Muscle layer of duodenum (tissue), 2 donors: Measurements from ENCODE around the gene JDP2.

Experiments
- H3K27ac ChIP-seq: one replicate; pipeline ENCODE4 v1.7.0; 2013; ENCODE audit warnings: mild to moderate bottlenecking, low read length
- H3K27me3 ChIP-seq: one replicate; pipeline ENCODE4 v1.7.0; 2013; ENCODE audit warnings: low read depth, mild to moderate bottlenecking, control low read depth, low read length
- H3K36me3 ChIP-seq, 2 donors: one replicate each; pipeline ENCODE4 v1.7.0; 2013; ENCODE audit warnings: low read length in 2 of 2, control low read depth in 1 of 2, mild to moderate bottlenecking in 1 of 2; ENCODE audit not compliant: insufficient read depth in 2 of 2, control insufficient read depth in 1 of 2
- H3K4me1 ChIP-seq, 2 donors: one replicate each; pipeline ENCODE4 v1.7.0; 2013; ENCODE audit warnings: low read length in 2 of 2, mild to moderate bottlenecking in 2 of 2, control low read depth in 1 of 2, moderate library complexity in 1 of 2; ENCODE audit not compliant: insufficient read depth in 2 of 2, control insufficient read depth in 1 of 2
- H3K4me3 ChIP-seq, 2 donors: one replicate each; pipeline ENCODE4 v1.7.0; 2013; ENCODE audit warnings: low read length in 2 of 2, low read depth in 1 of 2, mild to moderate bottlenecking in 1 of 2
- H3K9me3 ChIP-seq, 2 donors: one replicate each; pipeline ENCODE4 v1.7.0; 2013; ENCODE audit warnings: low read length in 2 of 2, control low read depth in 1 of 2, mild to moderate bottlenecking in 1 of 2; ENCODE audit not compliant: control insufficient read depth in 1 of 2
- donor health status: healthy.

JDP2 gene

GRCh38 chr14:75430116-75430515, 2.3 kb downstream of the JDP2 start:
- Histone ChIP-seq H3K9me3 (no peaks in the 10 kb centered on the region), H3K27me3 (no peaks in the 10 kb centered on the region), H3K4me1 (peaks cover 12 to 63% of the 10 kb centered on the region in 2 donors), H3K4me3 (peak overlapping the region; percentile 62 to 78), H3K27ac (no peak overlapping the region), H3K36me3 (peaks cover 5 to 10% of the 10 kb centered on the region in 2 donors)

GRCh38 chr14:75430526-75430925, 2.7 kb downstream of the JDP2 start:
- Histone ChIP-seq H3K9me3 (no peaks in the 10 kb centered on the region), H3K27me3 (no peaks in the 10 kb centered on the region), H3K4me3 (peak overlapping the region; percentile 18 to 78), H3K4me1 (peaks cover 16 to 67% of the 10 kb centered on the region in 2 donors), H3K27ac (no peak overlapping the region), H3K36me3 (peaks cover 5 to 10% of the 10 kb centered on the region in 2 donors)

GRCh38 chr14:75430976-75431375, 3.2 kb downstream of the JDP2 start:
- H3K4me1 ChIP-seq = peaks cover 21 to 72% of the 10 kb centered on the region in 2 donors
- H3K4me3 ChIP-seq = peak overlapping the region; percentile 18 to 78
- peaks cover 5 to 10% of the 10 kb centered on the region in 2 donors for H3K36me3 ChIP-seq
- no peaks in the 10 kb centered on the region for H3K9me3 ChIP-seq
- H3K27ac ChIP-seq = no peak overlapping the region
- no peaks in the 10 kb centered on the region for H3K27me3 ChIP-seq

- peaks cover 24 to 76% of the 10 kb centered on the region in 2 donors for H3K4me1 ChIP-seq
- H3K27ac ChIP-seq = no peak overlapping the region
- no peak overlapping the region for H3K4me3 ChIP-seq
- H3K36me3 ChIP-seq = peaks cover 5 to 12% of the 10 kb centered on the region in 2 donors
- no peaks in the 10 kb centered on the region for H3K27me3 ChIP-seq
- H3K9me3 ChIP-seq = no peaks in the 10 kb centered on the region
These were observed 4.0 kb downstream of the JDP2 start for GRCh38 chr14:75431827-75432226.

DNA sequence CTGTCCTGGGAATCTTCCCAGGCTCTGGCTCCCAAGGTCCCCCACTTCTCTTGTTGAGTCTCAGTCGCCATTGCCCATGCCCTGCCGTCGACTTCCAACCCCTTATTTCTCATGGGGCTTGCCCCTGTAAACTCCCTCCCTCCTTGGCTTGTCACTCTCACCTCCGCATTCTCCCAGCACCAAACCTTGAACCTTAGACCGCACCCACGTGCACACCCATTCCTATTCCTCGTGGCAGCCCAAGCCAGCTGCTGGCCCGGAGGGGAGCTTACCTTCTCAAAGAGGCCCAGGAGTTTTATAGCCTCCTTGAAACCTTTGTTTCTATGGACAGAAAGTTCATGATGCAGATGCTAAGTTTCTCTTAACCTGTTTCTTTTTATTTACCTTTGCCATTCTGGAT, 4.6 kb downstream of the JDP2 start:
- no peaks in the 10 kb centered on the region for H3K27me3 ChIP-seq
- no peak overlapping the region for H3K4me3 ChIP-seq
- no peaks in the 10 kb centered on the region for H3K9me3 ChIP-seq
- H3K27ac ChIP-seq = no peak overlapping the region
- H3K36me3 ChIP-seq = peaks cover 5 to 12% of the 10 kb centered on the region in 2 donors
- H3K4me1 ChIP-seq = peaks cover 28 to 74% of the 10 kb centered on the region in 2 donors

DNA sequence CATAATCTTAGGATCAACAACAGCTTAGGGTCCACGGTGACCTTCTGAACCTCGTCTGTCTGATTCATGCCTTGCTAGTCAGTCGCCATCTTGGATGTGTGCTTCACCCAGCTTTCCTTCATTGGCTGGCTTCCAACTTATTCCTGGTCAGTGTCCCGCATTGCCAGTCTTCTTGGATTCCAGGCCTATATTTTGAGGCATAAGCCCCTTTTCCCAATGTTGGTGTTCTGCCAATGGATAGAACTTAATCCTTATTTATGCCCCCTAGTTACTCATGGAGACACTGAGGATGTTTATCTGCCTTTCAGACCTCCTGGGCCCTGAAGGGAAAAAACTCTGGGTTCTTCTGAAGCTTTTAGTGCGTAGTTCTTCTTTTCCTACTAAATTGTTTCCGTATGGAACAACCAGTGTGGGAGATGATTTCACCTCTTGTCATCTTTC, 5.8 kb downstream of the JDP2 start:
- Histone ChIP-seq H3K4me1 (peaks cover 34 to 84% of the 10 kb centered on the region in 2 donors), H3K9me3 (no peaks in the 10 kb centered on the region), H3K27me3 (no peaks in the 10 kb centered on the region), H3K4me3 (no peak overlapping the region), H3K27ac (no peak overlapping the region), H3K36me3 (peaks cover 9 to 22% of the 10 kb centered on the region in 2 donors)

- no peak overlapping the region for H3K27ac ChIP-seq
- H3K36me3 ChIP-seq = peaks cover 13 to 26% of the 10 kb centered on the region in 2 donors
- peaks cover 34 to 78% of the 10 kb centered on the region in 2 donors for H3K4me1 ChIP-seq
- no peak overlapping the region for H3K4me3 ChIP-seq
- H3K27me3 ChIP-seq = no peaks in the 10 kb centered on the region
- H3K9me3 ChIP-seq = no peaks in the 10 kb centered on the region
These were observed 6.5 kb downstream of the JDP2 start for GRCh38 chr14:75434138-75434889.

DNA sequence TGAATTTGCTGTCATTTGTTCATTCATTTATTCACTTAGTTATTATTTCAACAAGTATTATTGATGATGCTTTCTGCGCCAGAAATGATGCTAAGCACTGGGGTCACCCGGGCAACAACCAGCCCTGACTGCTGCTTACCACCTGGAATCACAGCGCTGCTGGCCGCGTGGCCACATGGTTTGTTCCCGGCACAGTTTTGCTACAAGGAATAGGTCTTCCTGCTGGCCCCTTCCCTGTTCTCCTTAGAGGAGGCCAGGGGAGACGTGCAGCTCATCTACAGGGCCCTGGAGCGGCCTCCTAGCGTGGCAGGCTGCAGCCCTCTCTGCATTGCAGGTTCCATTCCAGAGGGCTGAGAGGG, 7.0 kb downstream of the JDP2 start:
- Histone ChIP-seq H3K4me1 (peaks cover 34 to 74% of the 10 kb centered on the region in 2 donors), H3K27ac (no peak overlapping the region), H3K27me3 (no peaks in the 10 kb centered on the region), H3K36me3 (peaks cover 13 to 31% of the 10 kb centered on the region in 2 donors), H3K4me3 (no peak overlapping the region), H3K9me3 (no peaks in the 10 kb centered on the region)

DNA sequence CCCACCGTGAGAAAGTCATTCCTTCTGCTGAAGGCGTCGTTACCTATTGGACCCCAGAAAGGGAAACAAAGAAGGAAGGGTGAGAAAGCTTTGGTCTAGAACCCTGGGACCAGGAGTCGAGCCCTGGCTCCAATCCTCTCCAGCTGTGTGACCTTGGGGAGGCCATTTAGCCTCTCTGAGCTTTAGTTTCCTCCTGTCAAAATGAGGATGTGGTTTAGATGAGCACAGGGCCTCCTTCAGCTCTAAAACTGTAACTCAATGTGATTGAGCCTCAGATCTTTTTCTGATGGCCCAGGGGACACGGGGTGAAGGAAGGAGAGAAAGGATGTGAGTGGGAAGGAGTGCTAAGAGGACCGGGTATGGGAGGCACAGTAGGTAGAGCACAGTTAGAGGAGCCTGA, 7.7 kb downstream of the JDP2 start:
- peaks cover 18 to 31% of the 10 kb centered on the region in 2 donors for H3K36me3 ChIP-seq
- H3K4me1 ChIP-seq = peaks cover 35 to 74% of the 10 kb centered on the region in 2 donors
- no peaks in the 10 kb centered on the region for H3K9me3 ChIP-seq
- H3K27me3 ChIP-seq = no peaks in the 10 kb centered on the region
- no peak overlapping the region for H3K27ac ChIP-seq
- H3K4me3 ChIP-seq = no peak overlapping the region

GRCh38 chr14:75437201-75438143, 9.7 kb downstream of the JDP2 start:
- H3K4me3 ChIP-seq = no peak overlapping the region
- peaks cover 17 to 26% of the 10 kb centered on the region in 2 donors for H3K36me3 ChIP-seq
- H3K27ac ChIP-seq = no peak overlapping the region
- no peaks in the 10 kb centered on the region for H3K9me3 ChIP-seq
- H3K27me3 ChIP-seq = no peaks in the 10 kb centered on the region
- peaks cover 32 to 71% of the 10 kb centered on the region in 2 donors for H3K4me1 ChIP-seq

DNA sequence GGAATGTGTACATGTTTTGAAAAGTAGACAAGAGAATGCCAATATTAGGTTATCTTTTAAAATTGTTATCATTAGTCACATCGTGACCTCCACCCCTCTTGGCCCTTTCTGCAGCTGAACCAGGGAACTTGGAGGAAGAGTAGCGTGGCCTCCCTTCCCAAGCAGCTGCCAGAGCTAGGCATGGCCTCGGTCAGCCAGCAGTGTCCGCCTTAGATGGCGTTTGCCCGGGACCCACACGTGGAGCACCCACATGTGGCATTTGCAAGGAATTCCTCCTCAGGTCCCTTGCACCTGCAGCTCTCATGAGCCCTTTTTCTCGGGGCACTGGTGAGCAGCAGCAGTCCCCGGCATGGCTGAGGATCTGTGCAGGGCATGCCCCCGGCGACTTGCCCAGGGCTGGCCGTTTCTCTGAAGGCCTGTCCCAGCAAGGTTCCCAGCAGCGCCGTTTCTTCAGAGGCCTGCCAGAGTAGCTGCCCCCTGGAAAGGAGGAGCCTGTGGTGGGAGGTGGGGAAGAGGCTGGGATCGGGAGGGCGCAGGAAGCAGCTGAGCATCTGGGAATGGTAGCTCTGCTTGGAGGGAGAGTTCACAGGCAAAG, 10.8 kb downstream of the JDP2 start:
- Histone ChIP-seq H3K27me3 (no peaks in the 10 kb centered on the region), H3K4me1 (peaks cover 32 to 67% of the 10 kb centered on the region in 2 donors), H3K4me3 (no peak overlapping the region), H3K27ac (no peak overlapping the region), H3K36me3 (peaks cover 22 to 24% of the 10 kb centered on the region in 2 donors), H3K9me3 (no peaks in the 10 kb centered on the region)
